ENCODE measurements around the gene UHRF2. TPM values are rescaled to one million over a fixed set of nuclear protein-coding genes. Genes with fewer than 3 reads are reported as not detected.

Gene UHRF2
- total RNA-seq, 6 donors from 2014 or later = 30.4 to 110 (median 36.1) TPM

GRCh38 chr9:6502399-6502798 lies 89.4 kb downstream of the UHRF2 start:
- Histone ChIP-seq H3K27ac (no peak overlapping the region), H3K27me3 (no peaks in the 10 kb centered on the region), H3K36me3 (peaks cover 8 to 94% (median 29%) of the 10 kb centered on the region in 4 donors), H3K4me1 (no peaks in the 10 kb centered on the region), H3K9me3 (no peaks in the 10 kb centered on the region), H3K4me3 (no peak overlapping the region)
- 91 to 97% methylated on average over 3 of the region's 3 CpGs for WGBS, 2 donors
- TF ChIP-seq POLR2AphosphoS5 (IDR thresholded peaks at IDR 0.05) = no peak
- no peak for ATAC-seq (ENCODE audit: low FRiP score in 2 of 2)
- DNase-seq = no peak

- H3K4me1 ChIP-seq = no peaks in the 10 kb centered on the region
Measured at GRCh38 chr9:6506571-6506970, 93.6 kb downstream of the UHRF2 start.

GRCh38 chr9:6512085-6512657 lies 99.2 kb downstream of the UHRF2 start:
- Histone ChIP-seq H3K27ac (no peak overlapping the region), H3K9me3 (no peaks in the 10 kb centered on the region), H3K4me3 (no peak overlapping the region), H3K36me3 (peaks cover 0 to 14% (median 3%) of the 10 kb centered on the region in 4 donors), H3K27me3 (no peaks in the 10 kb centered on the region), H3K4me1 (no peaks in the 10 kb centered on the region)
- WGBS, 2 donors = 76 to 84% methylated on average over 3 of the region's 3 CpGs
- DNase-seq (no peak), ATAC-seq (ENCODE audit: low FRiP score in 2 of 2) (no peak)
- TF ChIP-seq POLR2A (IDR thresholded peaks at IDR 0.05) (no peak), CTCF (IDR thresholded peaks at IDR 0.05) (no peak), POLR2AphosphoS5 (IDR thresholded peaks at IDR 0.05) (no peak), EP300 (IDR thresholded peaks at IDR 0.05) (no peak)

More at GRCh38 chr9:6506571-6506970, 93.6 kb downstream of the UHRF2 start:
- Histone ChIP-seq H3K36me3 (peaks cover 0 to 65% (median 10%) of the 10 kb centered on the region in 4 donors), H3K9me3 (no peaks in the 10 kb centered on the region), H3K27me3 (no peaks in the 10 kb centered on the region), H3K27ac (no peak overlapping the region), H3K4me3 (no peak overlapping the region)
- WGBS, 2 donors = 88 to 90% methylated on average over 2 of the region's 2 CpGs
- no peak for TF ChIP-seq POLR2AphosphoS5 (IDR thresholded peaks at IDR 0.05)
- no peak for TF ChIP-seq CTCF (IDR thresholded peaks at IDR 0.05)
- TF ChIP-seq EP300 (IDR thresholded peaks at IDR 0.05) = no peak
- TF ChIP-seq POLR2A (IDR thresholded peaks at IDR 0.05) = no peak
- ATAC-seq (ENCODE audit: low FRiP score in 2 of 2) (no peak), DNase-seq (no peak)

DNA sequence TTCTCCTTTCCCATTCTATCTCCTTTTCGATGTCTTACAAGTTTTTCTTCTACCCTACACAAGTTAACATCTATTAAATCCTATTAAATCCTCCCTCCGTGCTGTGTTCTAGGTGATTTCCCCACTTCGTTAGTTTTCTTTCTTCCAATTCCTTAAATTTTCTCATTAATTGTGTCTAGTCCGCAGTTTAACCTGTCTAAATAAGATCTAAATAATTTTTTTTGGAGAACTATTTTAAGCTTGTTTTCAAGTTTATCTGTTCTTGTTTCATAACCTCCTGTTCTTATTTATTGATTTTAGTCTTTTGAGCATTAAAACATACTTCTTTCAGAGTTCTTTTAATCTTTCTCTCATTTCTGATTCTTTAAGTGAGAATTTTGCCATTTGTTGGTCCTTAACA lies 109.3 kb downstream of the UHRF2 start:
- ATAC-seq (ENCODE audit: low FRiP score in 2 of 2) = no peak
- no peaks in the 10 kb centered on the region for H3K36me3 ChIP-seq
- H3K27ac ChIP-seq = no peak overlapping the region
- no peak overlapping the region for H3K4me3 ChIP-seq
- H3K9me3 ChIP-seq = peaks cover 3 to 10% (median 8%) of the 10 kb centered on the region in 4 donors
- DNase-seq = no peak
- no peaks in the 10 kb centered on the region for H3K27me3 ChIP-seq
- TF ChIP-seq POLR2AphosphoS5 (IDR thresholded peaks at IDR 0.05) (no peak), EP300 (IDR thresholded peaks at IDR 0.05) (no peak), POLR2A (IDR thresholded peaks at IDR 0.05) (no peak), CTCF (IDR thresholded peaks at IDR 0.05) (no peak)
- WGBS, 2 donors = 98% methylated on average over 4 of the region's 4 CpGs
- H3K4me1 ChIP-seq = no peaks in the 10 kb centered on the region

DNA sequence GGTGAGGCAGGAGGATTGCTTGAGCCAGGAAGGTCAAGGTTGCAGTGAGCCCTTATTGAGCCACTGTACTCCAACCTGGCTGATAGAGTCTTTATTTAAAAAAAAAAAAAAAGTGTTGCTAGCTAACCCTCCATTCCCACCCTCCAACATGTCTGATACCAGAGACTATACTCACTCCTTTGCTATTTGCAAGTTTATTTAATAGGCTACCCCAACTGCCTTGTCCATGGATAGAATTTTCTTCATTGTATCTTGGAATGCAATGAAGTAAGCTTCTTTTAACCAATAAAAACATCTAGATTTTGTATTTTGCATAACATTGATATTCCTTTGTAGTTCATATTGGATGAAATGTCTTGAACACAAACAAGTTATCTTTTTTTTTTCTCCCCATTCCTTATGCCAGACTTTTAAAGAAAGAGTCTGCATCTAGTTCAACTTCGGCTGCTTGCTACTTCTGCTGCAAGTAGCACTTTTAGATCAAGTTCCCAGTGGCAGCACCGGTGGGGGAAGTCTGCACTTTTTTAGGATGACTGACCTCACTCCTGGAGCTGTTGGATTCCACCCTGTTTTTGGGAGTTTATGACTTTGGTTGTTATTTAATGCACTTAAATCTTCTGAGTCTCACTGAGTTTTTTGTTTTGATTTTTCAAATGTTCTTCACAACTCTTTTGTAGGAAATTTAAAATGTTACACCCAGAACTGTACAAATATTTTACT lies 112.5 kb downstream of the UHRF2 start:
- Histone ChIP-seq H3K36me3 (no peaks in the 10 kb centered on the region), H3K27ac (no peak overlapping the region), H3K4me1 (no peaks in the 10 kb centered on the region), H3K4me3 (no peak overlapping the region), H3K9me3 (peaks cover 3 to 10% (median 8%) of the 10 kb centered on the region in 4 donors), H3K27me3 (no peaks in the 10 kb centered on the region)
- DNase-seq (no peak), ATAC-seq (ENCODE audit: low FRiP score in 2 of 2) (no peak)
- no peak for TF ChIP-seq POLR2A (IDR thresholded peaks at IDR 0.05)
- TF ChIP-seq CTCF (IDR thresholded peaks at IDR 0.05) = no peak
- no peak for TF ChIP-seq EP300 (IDR thresholded peaks at IDR 0.05)
- no peak for TF ChIP-seq POLR2AphosphoS5 (IDR thresholded peaks at IDR 0.05)
- WGBS, 2 donors = 62 to 72% methylated on average over 2 of the region's 2 CpGs

Measured in upper lobe of left lung (tissue), 6 donors.